GM18519 (cell line): ENCODE results near the gene FAM47E.

ENCODE experiments used
- ATAC-seq: cut with Tn5 transposase; IDR thresholded peaks from one replicate; pipeline ENCODE4 v1.9.1; 2021; ENCODE audit warnings: mild to moderate bottlenecking, moderate library complexity; ENCODE audit not compliant: unreplicated experiment, low FRiP score

Gene FAM47E

GRCh38 chr4:76296286-76296820 lies 44.8 kb downstream of the FAM47E start:
- ATAC-seq = no peak

DNA sequence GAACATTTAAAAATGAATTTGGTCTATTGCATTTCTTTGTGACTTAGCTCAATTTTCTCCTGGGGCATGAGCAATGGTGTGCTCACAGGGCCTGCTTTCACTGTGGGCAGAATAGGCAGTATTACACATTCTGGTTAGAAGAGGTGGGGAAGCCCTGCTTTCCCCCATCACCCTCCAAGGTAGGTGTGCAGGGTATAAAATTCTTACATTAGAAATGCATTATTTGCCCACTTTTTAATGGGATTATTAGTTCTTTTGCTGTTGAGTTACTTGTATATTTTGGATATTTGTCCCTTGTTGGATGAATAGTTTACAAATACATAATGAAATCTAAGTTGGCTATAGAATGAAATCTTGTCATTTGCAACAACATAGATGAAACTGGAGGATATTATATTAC lies 46.7 kb downstream of the FAM47E start:
- ATAC-seq = no peak

GRCh38 chr4:76300012-76300411 lies 48.5 kb downstream of the FAM47E start:
- no peak for ATAC-seq

DNA sequence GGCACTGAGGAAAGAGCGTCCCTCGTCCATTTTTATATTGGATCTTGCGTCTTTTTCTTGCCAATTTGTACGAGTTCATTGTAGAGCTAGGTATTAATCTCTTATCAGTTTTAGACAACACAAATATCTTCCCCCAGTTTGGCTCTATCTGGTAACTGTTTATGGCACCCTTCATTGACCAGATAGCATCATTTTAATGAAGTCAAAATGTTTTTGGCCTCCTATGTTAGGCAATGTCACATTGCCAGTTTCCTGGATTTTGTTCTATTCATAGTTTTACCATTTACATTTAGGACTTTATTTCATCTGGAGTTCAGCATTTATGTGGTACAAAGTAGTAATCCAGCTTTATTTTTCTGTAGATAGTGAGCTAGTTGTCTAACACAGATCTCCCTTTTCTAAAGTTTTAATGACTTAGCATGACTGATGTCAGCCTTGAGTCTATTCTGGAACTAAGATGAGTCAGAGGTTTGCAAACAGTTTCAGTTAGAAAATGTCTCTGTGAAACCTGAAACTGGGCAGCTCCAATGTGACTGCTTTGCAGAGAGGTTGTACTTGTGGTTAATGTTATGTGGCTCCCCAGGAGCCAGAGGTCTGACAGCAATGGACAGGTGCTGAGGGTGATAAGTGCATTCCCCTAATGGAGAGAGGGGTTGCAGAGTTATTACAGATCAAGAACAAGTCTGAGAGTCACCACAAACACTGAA lies 49.7 kb downstream of the FAM47E start:
- peak; percentile 98 for ATAC-seq

DNA sequence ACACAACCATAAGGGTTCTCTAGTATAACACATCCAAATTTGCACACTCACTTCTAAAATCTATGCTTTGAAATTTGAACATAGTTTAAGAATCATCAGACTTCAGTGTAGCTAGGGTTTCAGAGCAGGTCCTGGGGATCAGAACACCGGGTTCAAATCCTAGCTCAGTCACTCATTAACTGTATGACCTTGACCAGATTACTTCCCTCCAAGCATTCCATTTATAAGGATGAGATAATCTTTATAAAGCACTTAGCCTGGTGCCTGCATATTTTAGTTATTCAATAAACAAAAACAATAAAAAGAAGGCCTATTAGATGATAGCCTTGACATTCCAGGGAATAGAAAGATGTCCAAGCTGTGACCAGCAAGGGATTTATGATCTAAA lies 50.2 kb downstream of the FAM47E start:
- ATAC-seq = no peak

- ATAC-seq = no peak
These were observed 51.4 kb downstream of the FAM47E start for GRCh38 chr4:76302826-76303438.

- no peak for ATAC-seq
These were observed 53.6 kb downstream of the FAM47E start for GRCh38 chr4:76305033-76305687.

GRCh38 chr4:76305971-76306881 lies 54.7 kb downstream of the FAM47E start, which contains the start of gene STBD1:
TSS of gene STBD1 (plus strand) at chr4:76306733. CDS start at chr4:76306770, 37 bp downstream.
- no peak for ATAC-seq

DNA sequence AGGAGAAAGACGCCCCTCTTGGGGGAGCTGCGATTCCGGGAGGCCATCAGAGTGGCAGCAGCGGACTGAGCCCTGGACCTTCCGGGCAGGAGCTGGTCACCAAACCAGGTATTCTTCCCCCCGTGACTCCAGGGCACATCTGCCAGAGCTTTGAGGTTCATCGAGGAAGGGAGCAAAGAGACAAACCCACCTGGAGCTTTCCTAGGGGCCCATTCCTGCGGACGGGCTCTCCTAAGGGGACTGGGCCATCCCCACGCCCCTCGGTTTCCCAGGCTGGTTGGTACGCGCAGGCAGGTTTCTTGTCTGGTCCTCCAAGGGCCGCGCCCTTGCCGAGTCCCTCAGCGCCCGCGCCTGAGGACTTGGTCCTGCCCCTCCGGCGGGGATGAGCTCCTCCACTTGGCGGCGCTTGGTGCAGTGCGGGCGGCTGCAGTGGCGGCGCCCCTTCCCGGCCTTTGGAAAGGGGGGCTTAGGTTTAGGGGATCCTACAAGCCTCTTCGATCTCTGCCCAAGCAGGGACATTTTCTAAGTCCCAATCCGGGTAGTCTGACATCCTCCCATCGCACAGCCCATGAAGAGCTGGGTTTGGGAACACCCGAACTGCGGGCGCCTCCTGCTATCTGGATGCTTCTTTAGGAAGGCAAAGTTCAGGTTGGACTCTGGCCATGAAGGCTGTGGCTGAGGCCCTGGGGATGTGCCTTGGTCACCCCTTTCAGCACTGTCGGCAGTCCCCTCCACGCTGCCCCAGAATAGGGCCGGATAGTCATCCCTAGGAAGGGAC lies 55.5 kb downstream of the FAM47E start:
- ATAC-seq = no peak

GRCh38 chr4:76307660-76308014 lies 56.1 kb downstream of the FAM47E start:
- ATAC-seq = no peak

DNA sequence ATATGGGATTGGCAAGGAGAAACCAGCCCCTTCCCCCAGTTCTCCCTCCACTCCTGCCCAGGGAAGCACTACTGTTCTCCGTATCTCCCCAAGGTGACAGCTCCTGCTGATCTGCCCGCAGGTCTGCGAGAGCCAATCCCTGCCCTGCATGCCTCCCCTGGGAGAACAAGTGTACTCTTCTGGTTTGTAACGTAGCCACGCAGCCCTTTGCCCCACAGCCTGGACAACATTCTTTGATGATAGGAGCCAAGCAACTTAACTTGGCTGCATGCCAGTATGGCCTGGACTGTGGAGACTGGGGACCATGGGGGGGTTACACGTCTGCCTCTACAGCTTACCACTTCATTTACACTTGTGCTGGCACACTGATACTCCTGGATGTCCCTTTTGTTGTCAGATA lies 57.0 kb downstream of the FAM47E start:
- ATAC-seq = no peak

GRCh38 chr4:76309939-76310550 lies 58.5 kb downstream of the FAM47E start:
- ATAC-seq = no peak

DNA sequence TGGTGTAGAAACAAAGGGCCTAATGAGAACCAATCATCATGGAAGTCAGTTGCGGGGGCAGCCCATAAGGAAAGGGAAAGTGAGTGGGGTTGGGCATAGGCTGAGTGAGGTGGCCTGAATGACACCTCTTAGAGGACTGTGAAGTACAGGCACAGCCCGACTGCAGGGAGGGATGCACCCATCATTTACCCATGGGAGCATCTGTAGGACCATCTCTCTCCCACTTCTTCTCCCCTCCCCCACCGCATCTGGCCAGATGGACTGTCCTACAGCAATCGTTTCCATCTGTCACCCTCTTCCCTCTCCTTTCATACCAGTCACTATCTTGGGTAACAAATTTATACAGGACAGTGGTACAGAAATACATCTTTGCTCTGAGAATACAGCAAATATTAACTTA lies 59.2 kb downstream of the FAM47E start:
- ATAC-seq = no peak

DNA sequence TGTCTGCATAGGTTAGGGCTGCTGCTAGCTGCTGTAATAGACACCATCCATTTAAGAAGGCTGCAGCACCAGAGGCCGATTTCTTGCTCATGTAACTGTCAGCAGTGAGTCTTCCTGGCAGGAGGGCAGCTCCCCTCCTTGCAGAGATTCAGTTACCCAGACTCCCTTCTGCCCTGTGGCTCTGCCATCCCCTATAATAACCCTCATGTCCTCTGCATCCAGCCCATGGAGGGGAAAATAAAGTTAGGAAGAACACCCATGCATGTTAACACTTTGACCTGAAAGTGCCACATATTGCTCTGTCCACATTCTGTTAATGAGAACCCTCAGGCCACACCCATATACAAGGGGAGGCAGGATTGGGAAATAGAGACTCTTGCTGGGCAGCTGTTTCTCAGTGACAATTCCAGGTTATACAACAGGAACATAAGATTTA lies 60.4 kb downstream of the FAM47E start:
- ATAC-seq = no peak

DNA sequence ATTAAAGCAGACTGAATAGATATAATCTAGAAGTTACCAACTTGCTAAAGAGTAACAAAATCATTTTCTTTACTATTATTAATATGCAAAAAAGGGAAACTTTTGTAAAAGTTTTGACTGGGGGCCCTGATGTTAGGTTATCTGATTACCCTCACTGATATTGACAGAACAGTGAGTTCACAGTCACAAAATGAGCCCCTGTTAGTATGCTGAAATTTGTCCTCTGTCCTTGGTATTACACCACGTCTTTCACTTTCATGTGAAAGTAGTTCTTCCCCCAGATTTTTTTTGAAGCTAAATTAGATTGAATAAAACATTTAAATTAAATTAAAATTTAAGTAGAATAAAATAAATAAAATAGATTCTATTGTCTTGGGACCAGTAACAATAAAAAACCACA lies 60.9 kb downstream of the FAM47E start:
- no peak for ATAC-seq

GRCh38 chr4:76313547-76313946 lies 62.0 kb downstream of the FAM47E start:
- ATAC-seq = no peak

DNA sequence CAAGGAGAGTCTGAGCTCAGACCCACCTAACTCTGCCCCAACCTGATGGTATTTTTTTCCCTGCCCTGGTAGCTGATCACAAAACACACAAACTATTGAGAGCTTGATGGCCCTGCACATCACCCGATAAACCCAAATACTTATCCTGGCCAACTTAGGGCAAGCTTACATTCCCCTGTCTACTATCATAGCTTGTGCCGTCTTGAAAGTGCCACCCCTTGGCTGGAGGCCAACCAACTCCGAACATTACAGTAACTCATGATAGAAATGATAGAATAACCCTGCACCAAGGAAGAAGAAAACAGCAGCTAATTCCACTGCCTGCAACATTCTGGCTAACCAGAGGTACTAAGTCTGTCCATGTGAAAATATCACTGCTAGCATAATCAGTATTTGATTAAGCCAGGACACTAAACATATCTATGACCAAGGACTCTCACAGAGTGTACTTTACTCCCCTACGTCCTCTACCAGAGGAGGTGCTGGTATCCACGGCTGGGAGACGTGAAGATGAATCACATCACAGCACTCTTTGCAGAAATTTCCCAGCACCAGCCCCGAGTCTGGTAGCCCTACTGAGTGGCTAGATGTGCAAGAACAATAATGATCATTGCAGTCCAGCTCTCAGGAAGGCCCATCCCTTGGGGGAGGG lies 63.9 kb downstream of the FAM47E start:
- ATAC-seq = no peak

GRCh38 chr4:76316131-76316530 lies 64.6 kb downstream of the FAM47E start:
- no peak for ATAC-seq

- no peak for ATAC-seq
These were observed 70.7 kb downstream of the FAM47E start for GRCh38 chr4:76322236-76322635.
